HEK293 (cell line): ENCODE results near the gene INA.

Experiments
- ATF2 ChIP-seq: fragments of 450-650 bp; formaldehyde crosslinking; IDR thresholded peaks from 2 replicates; pipeline ENCODE4 v1.5.1; 2016; ENCODE audit warnings: missing biosample characterization, missing genetic modification characterization, low read depth
- BCL11B ChIP-seq: fragments of 450-650 bp; formaldehyde crosslinking; IDR thresholded peaks from 2 replicates; pipeline ENCODE4 v1.5.1; 2016; ENCODE audit warnings: low read depth, missing biosample characterization, missing genetic modification characterization
- CTCF ChIP-seq: fragments of 450-650 bp; formaldehyde crosslinking; IDR thresholded peaks from 2 replicates; pipeline ENCODE4 v1.5.1; 2016; ENCODE audit warnings: missing biosample characterization, missing genetic modification characterization
- FEZF1 ChIP-seq: fragments of 450-650 bp; formaldehyde crosslinking; IDR thresholded peaks from 2 replicates; pipeline ENCODE4 v1.5.1; 2016; ENCODE audit warnings: missing biosample characterization, missing genetic modification characterization
- PRDM1 ChIP-seq: fragments of 450-650 bp; formaldehyde crosslinking; IDR thresholded peaks from 2 replicates; pipeline ENCODE4; 2016; ENCODE audit warnings: missing biosample characterization, missing genetic modification characterization
- SP7 ChIP-seq: fragments of 450-650 bp; formaldehyde crosslinking; IDR thresholded peaks from 2 replicates; pipeline ENCODE4 v1.5.1; 2016; ENCODE audit warnings: missing biosample characterization, missing genetic modification characterization
- TSHZ1 ChIP-seq: fragments of 450-650 bp; formaldehyde crosslinking; IDR thresholded peaks from 2 replicates; pipeline ENCODE4 v1.5.1; 2016; ENCODE audit warnings: missing biosample characterization, missing genetic modification characterization, borderline replicate concordance
- ZNF148 ChIP-seq: fragments of 450-650 bp; formaldehyde crosslinking; IDR thresholded peaks from 2 replicates; pipeline ENCODE4 v1.5.0; 2017; ENCODE audit warnings: missing biosample characterization, missing genetic modification characterization, borderline replicate concordance
- ZNF423 ChIP-seq: fragments of 450-650 bp; formaldehyde crosslinking; IDR thresholded peaks from 2 replicates; pipeline ENCODE4 v1.5.1; 2016; ENCODE audit warnings: missing biosample characterization, missing genetic modification characterization
- ZNF488 ChIP-seq: fragments of 450-650 bp; formaldehyde crosslinking; IDR thresholded peaks from 2 replicates; pipeline ENCODE4 v1.5.1; 2016; ENCODE audit warnings: missing biosample characterization, missing genetic modification characterization
- ZNF561 ChIP-seq: fragments of 450-650 bp; IDR thresholded peaks from 2 replicates; pipeline ENCODE4 v1.5.1; 2018; ENCODE audit warnings: missing biosample characterization, missing genetic modification characterization, borderline replicate concordance
- ZNF654 ChIP-seq: fragments of 450-650 bp; formaldehyde crosslinking; IDR thresholded peaks from 2 replicates; pipeline ENCODE4 v1.5.1; 2016; ENCODE audit warnings: low read depth, missing biosample characterization, missing genetic modification characterization
- ZSCAN5A ChIP-seq: fragments of 450-650 bp; formaldehyde crosslinking; IDR thresholded peaks from 2 replicates; pipeline ENCODE4 v1.5.1; 2016; ENCODE audit warnings: missing biosample characterization, missing genetic modification characterization

- TF ChIP-seq BCL11B (tag by site-specific recombination) (no peak), CTCF (tag by site-specific recombination) (no peak), PRDM1 (tag by site-specific recombination) (no peak), ZNF561 (tag by site-specific recombination) (no peak), ATF2 (no peak), SP7 (no peak), ZNF654 (tag by site-specific recombination) (no peak), TSHZ1 (tag by site-specific recombination) (no peak), ZNF423 (tag by site-specific recombination) (no peak), ZSCAN5A (tag by site-specific recombination) (no peak), ZNF488 (tag by site-specific recombination) (no peak), ZNF148 (tag by site-specific recombination) (no peak), FEZF1 (tag by site-specific recombination) (no peak)
Observed at GRCh38 chr10:103232131-103232673, 44.7 kb upstream of the INA start.
